ENCODE data around the gene CRB3. TPM values are rescaled to one million over a fixed set of nuclear protein-coding genes. Genes with fewer than 3 reads are reported as not detected.

The CRB3 gene
- total RNA-seq, 1 experiment from 2014 or later: 101 TPM

GRCh38 chr19:6466526-6467248, 2.6 kb downstream of the CRB3 start:
- no peak for DNase-seq (ENCODE audit: low spot score)

GRCh38 chr19:6467384-6467783, 3.3 kb downstream of the CRB3 start:
- no peak for DNase-seq (ENCODE audit: low spot score)

- no peak for DNase-seq (ENCODE audit: low spot score)
These were observed 6.1 kb downstream of the CRB3 start for GRCh38 chr19:6470173-6470572.

- no peak for DNase-seq (ENCODE audit: low spot score)
These were observed 7.0 kb downstream of the CRB3 start for GRCh38 chr19:6471076-6471475.

GRCh38 chr19:6472713-6473112, 8.6 kb downstream of the CRB3 start:
- DNase-seq (ENCODE audit: low spot score): no peak

GRCh38 chr19:6473647-6474046, 9.6 kb downstream of the CRB3 start:
- no peak for DNase-seq (ENCODE audit: low spot score)

GRCh38 chr19:6475321-6476108, 11.4 kb downstream of the CRB3 start:
- DNase-seq (ENCODE audit: low spot score): no peak

GRCh38 chr19:6476155-6476895, 12.3 kb downstream of the CRB3 start:
- DNase-seq (ENCODE audit: low spot score): peak; percentile 56

GRCh38 chr19:6476896-6477431, 12.9 kb downstream of the CRB3 start:
- no peak for DNase-seq (ENCODE audit: low spot score)

GRCh38 chr19:6478815-6479214, 14.7 kb downstream of the CRB3 start:
- DNase-seq (ENCODE audit: low spot score): no peak

- no peak for DNase-seq (ENCODE audit: low spot score)
These were observed 15.8 kb downstream of the CRB3 start for GRCh38 chr19:6479836-6480398.

- DNase-seq (ENCODE audit: low spot score): no peak
These were observed 16.9 kb downstream of the CRB3 start for GRCh38 chr19:6480848-6481415.

GRCh38 chr19:6481541-6482342, 17.7 kb downstream of the CRB3 start, which contains the start of gene DENND1C:
Gene DENND1C (minus strand): TSS chr19:6481787. CDS start chr19:6481695, 92 bp downstream.
- DNase-seq (ENCODE audit: low spot score): no peak

GRCh38 chr19:6482343-6482686, 18.2 kb downstream of the CRB3 start:
- no peak for DNase-seq (ENCODE audit: low spot score)

- DNase-seq (ENCODE audit: low spot score): no peak
These were observed 19.2 kb downstream of the CRB3 start for GRCh38 chr19:6483235-6483634.

GRCh38 chr19:6484230-6484629, 20.2 kb downstream of the CRB3 start:
- DNase-seq (ENCODE audit: low spot score): no peak

- no peak for DNase-seq (ENCODE audit: low spot score)
These were observed 20.8 kb downstream of the CRB3 start for GRCh38 chr19:6484831-6485230.

GRCh38 chr19:6489278-6490061, 25.4 kb downstream of the CRB3 start:
- DNase-seq (ENCODE audit: low spot score): no peak

- DNase-seq (ENCODE audit: low spot score): no peak
These were observed 26.1 kb downstream of the CRB3 start for GRCh38 chr19:6490134-6490533.

Measured in HT-29 (cell line).